ENCODE measurements around the gene EVX2. TPM values are rescaled to one million over a fixed set of nuclear protein-coding genes. Genes with fewer than 3 reads are reported as not detected.
A peak's percentile ranks its signal among the peaks of the same experiment; 100 is the strongest.

The EVX2 gene
- total RNA-seq, 1 donor from 2014 or later = not detected

DNA sequence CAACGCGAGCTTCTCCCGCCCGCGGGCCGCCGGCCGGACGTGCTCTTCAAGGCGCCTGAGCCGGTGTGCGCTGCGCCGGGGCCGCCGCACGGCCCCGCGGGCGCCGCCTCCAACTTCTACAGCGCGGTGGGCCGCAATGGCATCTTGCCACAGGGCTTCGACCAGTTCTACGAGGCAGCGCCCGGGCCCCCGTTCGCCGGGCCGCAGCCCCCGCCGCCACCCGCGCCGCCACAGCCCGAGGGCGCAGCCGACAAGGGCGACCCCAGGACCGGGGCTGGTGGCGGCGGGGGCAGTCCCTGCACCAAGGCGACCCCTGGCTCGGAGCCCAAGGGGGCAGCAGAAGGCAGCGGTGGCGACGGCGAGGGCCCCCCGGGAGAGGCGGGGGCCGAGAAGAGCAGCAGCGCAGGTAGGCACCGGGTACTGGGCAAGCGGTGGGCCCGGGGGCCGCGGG, 24.0 kb upstream of the EVX2 start:
- DNase-seq (ENCODE audit: low spot score in 2 of 2, unreplicated experiment in 2 of 2) = no peak
- Mint-ChIP-seq H3K27me3 (ENCODE audit: low read depth) (peaks cover 90% of the 10 kb centered on the region), H3K4me3 (no peak overlapping the region), H3K4me1 (peaks cover 21% of the 10 kb centered on the region), H3K27ac (no peak overlapping the region), H3K36me3 (no peaks in the 10 kb centered on the region), H3K9me3 (no peaks in the 10 kb centered on the region)
- TF ChIP-seq, protein P1, sequence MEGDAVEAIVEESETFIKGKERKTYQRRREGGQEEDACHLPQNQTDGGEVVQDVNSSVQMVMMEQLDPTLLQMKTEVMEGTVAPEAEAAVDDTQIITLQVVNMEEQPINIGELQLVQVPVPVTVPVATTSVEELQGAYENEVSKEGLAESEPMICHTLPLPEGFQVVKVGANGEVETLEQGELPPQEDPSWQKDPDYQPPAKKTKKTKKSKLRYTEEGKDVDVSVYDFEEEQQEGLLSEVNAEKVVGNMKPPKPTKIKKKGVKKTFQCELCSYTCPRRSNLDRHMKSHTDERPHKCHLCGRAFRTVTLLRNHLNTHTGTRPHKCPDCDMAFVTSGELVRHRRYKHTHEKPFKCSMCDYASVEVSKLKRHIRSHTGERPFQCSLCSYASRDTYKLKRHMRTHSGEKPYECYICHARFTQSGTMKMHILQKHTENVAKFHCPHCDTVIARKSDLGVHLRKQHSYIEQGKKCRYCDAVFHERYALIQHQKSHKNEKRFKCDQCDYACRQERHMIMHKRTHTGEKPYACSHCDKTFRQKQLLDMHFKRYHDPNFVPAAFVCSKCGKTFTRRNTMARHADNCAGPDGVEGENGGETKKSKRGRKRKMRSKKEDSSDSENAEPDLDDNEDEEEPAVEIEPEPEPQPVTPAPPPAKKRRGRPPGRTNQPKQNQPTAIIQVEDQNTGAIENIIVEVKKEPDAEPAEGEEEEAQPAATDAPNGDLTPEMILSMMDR (IDR thresholded peaks at IDR 0.05; ENCODE audit: unreplicated experiment) = no peak

DNA sequence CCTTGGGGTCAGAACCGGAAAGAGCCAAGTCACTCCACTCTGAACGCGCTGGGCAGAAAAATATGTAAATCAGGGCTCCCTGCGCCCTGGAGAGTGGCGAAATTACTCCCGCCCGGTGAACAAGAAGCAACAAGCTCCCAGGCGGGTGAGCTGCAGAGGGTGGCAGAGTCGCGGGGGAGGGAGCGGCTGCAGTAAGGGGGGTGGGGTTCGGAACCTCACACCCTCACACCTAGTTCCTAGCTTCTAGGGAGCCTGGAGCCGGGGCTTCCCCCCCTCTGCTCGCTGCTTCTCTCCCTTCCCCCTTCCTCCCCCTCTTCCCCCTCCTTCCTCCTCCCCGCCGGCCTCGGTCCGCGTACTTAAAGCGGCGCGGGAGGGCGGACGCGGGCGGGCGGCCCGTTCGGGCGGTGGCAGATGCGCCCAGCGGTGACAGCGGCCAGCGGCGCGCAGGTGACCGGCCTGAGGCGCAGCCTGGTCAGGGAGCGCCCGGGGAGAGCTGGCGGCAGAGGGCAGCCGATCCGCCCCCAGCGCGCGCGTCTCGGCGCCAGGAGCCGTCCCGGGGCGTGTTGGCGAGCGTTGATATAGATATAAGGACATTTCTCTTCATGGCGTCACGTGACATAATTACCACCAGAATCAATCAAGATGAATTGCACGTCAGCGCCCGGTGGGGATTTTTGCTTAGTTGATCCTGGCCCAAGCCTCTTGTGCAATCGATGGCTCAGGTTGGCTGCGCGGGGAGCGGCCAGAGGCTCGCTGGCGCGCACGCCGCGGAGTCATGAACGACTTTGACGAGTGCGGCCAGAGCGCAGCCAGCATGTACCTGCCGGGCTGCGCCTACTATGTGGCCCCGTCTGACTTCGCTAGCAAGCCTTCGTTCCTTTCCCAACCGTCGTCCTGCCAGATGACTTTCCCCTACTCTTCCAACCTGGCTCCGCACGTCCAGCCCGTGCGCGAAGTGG, 23.1 kb upstream of the EVX2 start, which contains the start of gene HOXD11:
Gene HOXD11, plus strand, starts transcription at position 700 of the 959 bp plus-strand sequence. Its CDS starts 76 bp downstream, at position 776.
- Mint-ChIP-seq H3K9me3 (no peaks in the 10 kb centered on the region), H3K4me1 (peaks cover 21% of the 10 kb centered on the region), H3K4me3 (peak within 1 kb of the TSS; percentile 63), H3K27me3 (ENCODE audit: low read depth) (peaks cover 90% of the 10 kb centered on the region), H3K27ac (peak within 1 kb of the TSS; percentile 29), H3K36me3 (no peaks in the 10 kb centered on the region)
- TF ChIP-seq, protein P1 (IDR thresholded peaks at IDR 0.05; ENCODE audit: unreplicated experiment) = no peak
- peak in 1 of 2 experiments; percentile 48 for DNase-seq (ENCODE audit: low spot score in 2 of 2, unreplicated experiment in 2 of 2)

DNA sequence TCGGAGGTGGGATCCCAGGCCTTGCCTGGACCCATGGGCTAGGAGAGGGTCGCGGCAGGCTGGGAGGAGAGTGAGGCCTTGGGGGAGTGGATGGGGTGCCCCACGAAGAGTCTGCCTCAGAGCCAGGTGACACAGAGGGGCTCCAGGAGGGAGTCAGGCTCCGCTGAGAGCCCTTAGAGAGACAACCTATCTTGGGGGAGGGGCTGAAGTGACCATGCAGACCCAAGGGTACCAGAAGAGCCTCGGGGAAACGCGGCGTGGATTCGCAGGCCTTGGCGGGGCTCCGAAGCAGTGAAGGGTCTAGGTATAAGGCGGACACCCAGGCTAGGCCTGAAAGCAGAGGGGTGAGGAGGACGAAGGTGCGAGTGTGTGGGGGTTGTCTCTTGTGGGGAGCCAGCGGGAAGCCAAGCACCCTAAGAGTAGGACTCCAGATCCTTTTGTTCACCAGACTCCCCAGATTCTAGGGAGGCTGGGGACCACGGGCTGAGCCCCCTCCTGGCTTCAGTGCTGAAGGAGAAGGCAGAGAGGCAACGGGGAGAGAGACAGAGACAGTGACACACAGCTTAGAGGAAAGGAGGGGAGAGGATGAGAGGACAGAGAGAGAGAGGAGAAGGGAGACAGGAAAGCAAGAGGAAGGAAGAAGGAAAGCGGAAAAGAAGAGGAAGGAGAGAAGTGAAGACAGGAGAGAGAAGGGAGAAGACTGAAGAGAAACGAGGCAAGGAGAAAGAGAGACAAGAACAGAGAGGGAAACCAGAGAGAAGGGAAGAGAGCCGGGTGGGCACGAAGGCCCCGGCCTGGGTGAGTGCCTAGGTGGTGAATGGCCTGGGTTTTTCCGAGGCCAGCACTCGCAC, 22.2 kb upstream of the EVX2 start:
- TF ChIP-seq, protein P1 (IDR thresholded peaks at IDR 0.05; ENCODE audit: unreplicated experiment) = no peak
- no peaks in the 10 kb centered on the region for H3K9me3 Mint-ChIP-seq
- H3K36me3 Mint-ChIP-seq = no peaks in the 10 kb centered on the region
- H3K4me3 Mint-ChIP-seq = peak overlapping the region; percentile 63
- H3K27ac Mint-ChIP-seq = peak overlapping the region; percentile 29
- peaks cover 90% of the 10 kb centered on the region for H3K27me3 Mint-ChIP-seq (ENCODE audit: low read depth)
- no peak for DNase-seq (ENCODE audit: low spot score in 2 of 2, unreplicated experiment in 2 of 2)
- H3K4me1 Mint-ChIP-seq = peaks cover 21% of the 10 kb centered on the region

DNA sequence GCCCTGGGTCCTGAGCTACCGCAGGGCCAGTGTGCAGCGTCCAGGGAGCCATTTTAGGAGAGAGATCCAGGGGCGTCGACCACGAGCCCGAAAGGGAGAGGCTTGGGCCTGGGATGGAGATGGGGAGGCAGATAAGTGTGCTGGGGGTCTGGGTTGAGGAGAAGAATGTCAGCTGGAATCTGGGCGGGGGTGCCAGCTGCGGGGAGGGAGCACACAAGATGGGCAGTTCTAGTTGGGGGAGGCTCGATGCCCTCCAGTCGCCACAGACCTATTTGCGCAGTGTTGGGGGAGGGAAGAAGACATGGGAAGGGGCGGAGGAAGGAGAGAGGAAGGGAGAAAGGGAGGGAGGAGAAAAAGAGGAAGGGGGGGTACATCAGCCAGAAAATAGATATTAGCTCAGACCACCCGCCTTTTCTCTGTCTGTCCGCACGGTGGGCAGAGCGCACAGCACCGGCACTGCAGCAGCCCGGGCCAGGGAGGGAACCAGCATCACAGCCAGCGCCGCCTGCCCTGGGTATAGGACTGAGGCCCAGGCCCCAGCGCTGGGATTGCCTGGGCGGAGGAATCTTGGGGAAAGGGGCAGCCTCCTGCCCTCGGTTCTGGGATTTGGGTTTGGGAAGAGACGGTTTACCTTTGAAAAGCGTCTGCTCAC, 21.4 kb upstream of the EVX2 start:
- TF ChIP-seq, protein P1 (IDR thresholded peaks at IDR 0.05; ENCODE audit: unreplicated experiment) = no peak
- Mint-ChIP-seq H3K27me3 (ENCODE audit: low read depth) (peaks cover 90% of the 10 kb centered on the region), H3K36me3 (no peaks in the 10 kb centered on the region), H3K4me1 (peaks cover 21% of the 10 kb centered on the region), H3K4me3 (peak overlapping the region; percentile 59), H3K27ac (peak overlapping the region; percentile 16), H3K9me3 (no peaks in the 10 kb centered on the region)
- peak in 1 of 2 experiments; percentile 40 for DNase-seq (ENCODE audit: low spot score in 2 of 2, unreplicated experiment in 2 of 2)

Data from mesothelial cell of epicardium (in vitro differentiated cells).